Measurements from ENCODE around the gene SLCO4A1. TPM values are rescaled to one million over a fixed set of nuclear protein-coding genes. Genes with fewer than 3 reads are reported as not detected.

Gene SLCO4A1
- total RNA-seq, 2 experiments from 2014 or later: 55.0 to 56.9 TPM

GRCh38 chr20:62694868-62695267 is 52.6 kb downstream of the SLCO4A1 start:
- Mint-ChIP-seq H3K9me3 (no peaks in the 10 kb centered on the region), H3K27ac (no peak overlapping the region), H3K27me3 (no peaks in the 10 kb centered on the region), H3K4me1 (peaks cover 2% of the 10 kb centered on the region), H3K4me3 (no peak overlapping the region), H3K36me3 (no peaks in the 10 kb centered on the region)
- DNase-seq: no peak

DNA sequence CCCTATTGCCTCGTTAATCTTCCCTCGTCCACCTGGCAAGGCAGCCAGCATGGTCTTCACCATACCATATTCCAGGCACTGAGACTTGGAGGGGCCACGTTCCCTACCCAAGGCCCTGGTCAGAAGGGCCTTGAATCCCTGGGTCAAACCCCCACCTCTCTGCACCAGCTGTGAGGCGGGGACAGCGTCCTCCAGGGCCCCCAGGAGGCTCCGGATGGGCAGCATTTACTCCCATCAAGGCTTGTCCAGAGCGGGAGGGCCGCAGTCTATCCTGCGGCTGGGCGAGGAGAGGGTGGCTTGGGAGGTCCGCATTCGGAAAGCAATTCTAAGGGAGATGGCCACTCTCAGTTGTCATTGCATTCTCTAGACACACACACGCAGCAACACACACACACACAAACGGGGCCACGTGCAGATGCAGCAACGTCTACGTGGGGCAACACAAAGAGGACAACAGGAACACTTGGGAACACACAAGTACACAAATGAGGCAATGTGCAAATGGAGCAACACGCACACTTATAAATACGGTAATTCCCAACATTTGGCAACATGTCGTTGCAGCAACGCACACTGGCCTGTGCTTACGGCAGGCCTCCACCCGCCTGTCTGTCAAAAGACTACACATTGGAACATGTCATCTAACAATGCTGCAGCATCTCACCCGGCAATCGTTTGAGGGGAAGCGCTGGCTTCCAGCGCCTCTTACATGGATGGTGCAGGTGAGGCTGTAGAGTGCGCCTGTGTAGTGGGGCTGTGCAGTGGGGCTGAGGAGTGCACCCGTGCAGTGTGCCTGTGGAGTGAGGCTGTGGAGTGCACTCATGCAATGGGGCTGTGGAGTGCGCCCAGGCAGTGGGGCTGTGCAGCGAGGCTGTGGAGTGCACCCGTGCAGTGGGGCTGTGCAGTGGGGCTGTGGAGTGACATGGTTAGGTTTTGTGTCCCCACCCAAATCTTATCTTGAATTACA is 53.4 kb downstream of the SLCO4A1 start:
- no peak overlapping the region for H3K27ac Mint-ChIP-seq
- no peak for DNase-seq
- no peak overlapping the region for H3K4me3 Mint-ChIP-seq

GRCh38 chr20:62696434-62696957 is 54.2 kb downstream of the SLCO4A1 start:
- Mint-ChIP-seq H3K27ac (no peak overlapping the region), H3K9me3 (no peaks in the 10 kb centered on the region), H3K4me1 (peaks cover under 1% of the 10 kb centered on the region), H3K27me3 (no peaks in the 10 kb centered on the region), H3K4me3 (no peak overlapping the region), H3K36me3 (no peaks in the 10 kb centered on the region)
- no peak for DNase-seq

More for the DNA sequence above, 53.4 kb downstream of the SLCO4A1 start:
- Mint-ChIP-seq H3K27me3 (no peaks in the 10 kb centered on the region), H3K4me1 (peaks cover 2% of the 10 kb centered on the region), H3K9me3 (no peaks in the 10 kb centered on the region), H3K36me3 (no peaks in the 10 kb centered on the region)

DNA sequence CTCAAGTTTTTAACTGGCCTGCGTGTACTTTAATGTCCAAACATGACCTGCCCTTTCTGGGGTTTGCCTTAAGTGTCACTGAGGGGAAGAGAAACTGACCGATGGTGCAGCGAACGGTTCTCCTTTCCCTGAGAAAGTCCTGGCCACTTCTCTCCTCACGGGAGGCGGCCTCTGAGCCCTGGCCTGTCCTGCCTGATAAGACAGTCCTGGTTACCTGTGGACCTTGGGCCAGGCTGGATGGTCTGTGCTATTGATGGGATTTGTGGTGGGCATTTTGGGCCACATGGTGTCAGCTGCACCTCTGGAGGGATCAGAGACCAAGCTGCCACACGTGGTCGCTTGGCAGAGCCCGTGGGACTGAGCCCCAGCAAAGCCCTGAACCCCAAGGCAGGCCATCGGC is 54.7 kb downstream of the SLCO4A1 start:
- Mint-ChIP-seq H3K27me3 (no peaks in the 10 kb centered on the region), H3K9me3 (no peaks in the 10 kb centered on the region), H3K4me3 (no peak overlapping the region), H3K27ac (no peak overlapping the region), H3K4me1 (no peaks in the 10 kb centered on the region), H3K36me3 (no peaks in the 10 kb centered on the region)
- no peak for DNase-seq

- Mint-ChIP-seq H3K4me3 (no peak overlapping the region), H3K4me1 (no peaks in the 10 kb centered on the region), H3K9me3 (no peaks in the 10 kb centered on the region), H3K36me3 (no peaks in the 10 kb centered on the region), H3K27ac (no peak overlapping the region), H3K27me3 (no peaks in the 10 kb centered on the region)
- DNase-seq: no peak
These were observed 55.2 kb downstream of the SLCO4A1 start for GRCh38 chr20:62697468-62697912.

- Mint-ChIP-seq H3K27me3 (no peaks in the 10 kb centered on the region), H3K27ac (no peak overlapping the region), H3K36me3 (no peaks in the 10 kb centered on the region), H3K9me3 (no peaks in the 10 kb centered on the region), H3K4me1 (no peaks in the 10 kb centered on the region), H3K4me3 (no peak overlapping the region)
- no peak for DNase-seq
These were observed 55.9 kb downstream of the SLCO4A1 start for GRCh38 chr20:62698231-62698630.

- Mint-ChIP-seq H3K4me3 (no peak overlapping the region), H3K9me3 (no peaks in the 10 kb centered on the region), H3K27me3 (no peaks in the 10 kb centered on the region), H3K36me3 (no peaks in the 10 kb centered on the region), H3K27ac (no peak overlapping the region), H3K4me1 (peaks cover 2% of the 10 kb centered on the region)
- DNase-seq: no peak
These were observed 57.0 kb downstream of the SLCO4A1 start for GRCh38 chr20:62699296-62699695.

- H3K27ac Mint-ChIP-seq: no peak overlapping the region
- H3K36me3 Mint-ChIP-seq: no peaks in the 10 kb centered on the region
- H3K9me3 Mint-ChIP-seq: no peaks in the 10 kb centered on the region
- no peaks in the 10 kb centered on the region for H3K27me3 Mint-ChIP-seq
- H3K4me3 Mint-ChIP-seq: no peak overlapping the region
- DNase-seq: no peak
- peaks cover 2% of the 10 kb centered on the region for H3K4me1 Mint-ChIP-seq
These were observed 57.4 kb downstream of the SLCO4A1 start for GRCh38 chr20:62699741-62700140.

DNA sequence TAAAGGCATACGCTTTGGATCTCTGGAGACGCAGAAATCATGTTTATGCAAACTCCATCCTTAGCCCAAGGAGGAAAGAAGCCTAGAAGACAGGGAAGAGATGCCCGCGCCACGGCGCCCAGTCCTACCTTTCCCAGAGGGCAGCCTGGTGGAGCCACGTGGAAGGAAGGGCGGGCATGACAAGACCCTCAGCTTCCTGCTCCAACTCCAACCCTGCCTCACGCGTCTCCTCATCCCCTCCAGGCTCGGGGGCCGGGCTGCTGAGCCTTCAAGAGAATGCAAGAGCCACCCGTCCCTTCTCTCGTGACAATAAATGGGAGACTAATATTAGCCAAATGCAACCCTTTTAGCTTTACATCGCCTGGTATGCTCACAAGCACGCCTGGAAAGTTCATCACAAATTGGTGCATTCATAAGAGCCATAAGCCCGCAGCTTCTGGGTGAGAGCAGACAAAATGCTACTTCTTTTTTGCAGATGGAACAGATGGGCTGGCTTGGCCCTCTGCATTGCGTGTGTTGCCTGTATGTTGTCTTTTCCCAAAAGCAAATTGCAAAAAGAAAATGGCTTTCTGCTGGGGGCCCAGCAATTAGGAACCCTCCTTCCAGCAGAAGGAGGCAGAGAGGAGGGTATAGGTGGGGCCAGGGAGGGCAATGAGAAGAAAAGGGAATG is 58.1 kb downstream of the SLCO4A1 start:
- Mint-ChIP-seq H3K9me3 (no peaks in the 10 kb centered on the region), H3K27ac (no peak overlapping the region), H3K27me3 (no peaks in the 10 kb centered on the region), H3K4me3 (no peak overlapping the region), H3K36me3 (no peaks in the 10 kb centered on the region), H3K4me1 (peaks cover 5% of the 10 kb centered on the region)
- no peak for DNase-seq

GRCh38 chr20:62701161-62702012 is 59.1 kb downstream of the SLCO4A1 start:
- Mint-ChIP-seq H3K9me3 (no peaks in the 10 kb centered on the region), H3K27ac (no peak overlapping the region), H3K4me3 (no peak overlapping the region), H3K4me1 (peaks cover 5% of the 10 kb centered on the region), H3K27me3 (no peaks in the 10 kb centered on the region), H3K36me3 (no peaks in the 10 kb centered on the region)
- no peak for DNase-seq

DNA sequence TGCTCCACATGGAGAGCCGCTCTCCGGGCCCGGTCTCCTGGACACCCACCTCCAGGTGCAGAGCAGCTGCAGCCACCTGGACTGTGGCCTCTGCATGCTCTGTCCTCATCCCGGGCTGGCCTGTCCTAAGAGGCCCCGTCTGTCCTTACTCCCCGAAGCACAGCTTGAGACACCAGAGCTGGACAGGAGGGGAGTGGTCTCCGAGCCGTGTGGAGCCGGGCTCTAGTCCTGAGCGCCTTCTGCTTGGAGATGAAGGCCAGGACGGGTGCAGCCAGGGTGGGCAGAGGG is 59.7 kb downstream of the SLCO4A1 start:
- no peaks in the 10 kb centered on the region for H3K36me3 Mint-ChIP-seq
- no peak for DNase-seq
- no peaks in the 10 kb centered on the region for H3K9me3 Mint-ChIP-seq
- no peak overlapping the region for H3K4me3 Mint-ChIP-seq
- no peaks in the 10 kb centered on the region for H3K27me3 Mint-ChIP-seq
- peaks cover 5% of the 10 kb centered on the region for H3K4me1 Mint-ChIP-seq
- H3K27ac Mint-ChIP-seq: no peak overlapping the region

DNA sequence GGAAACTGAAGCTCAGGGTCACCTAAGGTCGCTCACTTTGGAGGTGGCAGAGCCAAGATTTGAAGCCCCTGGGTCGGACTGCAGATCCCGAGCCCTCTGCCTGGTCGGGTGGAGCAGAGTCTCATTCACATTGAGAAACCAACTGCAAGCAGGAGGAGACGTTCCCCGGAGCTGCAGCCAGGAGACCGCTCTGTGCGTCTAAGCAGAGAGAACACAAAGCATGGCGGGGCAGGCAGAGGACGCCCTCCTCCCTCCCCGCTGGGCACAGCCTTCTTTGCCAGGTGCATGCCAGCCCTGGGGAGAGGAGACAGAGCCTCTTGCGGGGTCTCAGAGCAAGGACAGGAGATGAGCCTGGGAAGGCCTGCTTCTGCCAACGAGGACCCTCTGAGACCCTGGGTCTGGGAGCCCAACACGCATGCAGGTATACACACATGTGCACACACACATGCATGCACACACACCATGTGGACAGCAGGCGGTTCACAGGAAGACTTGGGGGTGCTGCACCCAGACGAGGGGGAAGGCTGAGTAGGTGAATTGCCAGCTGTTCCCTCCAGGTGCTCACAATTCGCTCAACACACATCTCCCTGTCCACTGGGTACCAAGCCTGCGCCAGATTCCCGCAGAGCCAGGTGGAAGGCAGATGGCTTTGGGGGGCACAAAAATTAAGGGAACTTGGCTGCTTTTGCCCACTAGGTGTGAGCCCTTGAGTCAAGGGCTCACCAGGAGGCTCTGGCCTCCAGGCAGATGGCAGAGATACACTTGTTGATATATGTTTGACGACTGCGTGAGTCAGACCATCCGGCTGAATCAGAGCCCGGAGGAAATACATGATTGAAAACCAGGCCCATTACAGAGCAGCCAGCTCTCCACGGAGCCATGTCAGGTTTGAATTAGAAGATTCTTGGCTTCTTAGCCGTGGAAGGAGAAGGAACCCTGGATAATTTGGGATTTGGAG is 60.9 kb downstream of the SLCO4A1 start:
- no peak overlapping the region for H3K27ac Mint-ChIP-seq
- no peaks in the 10 kb centered on the region for H3K36me3 Mint-ChIP-seq
- no peaks in the 10 kb centered on the region for H3K9me3 Mint-ChIP-seq
- DNase-seq: no peak
- H3K27me3 Mint-ChIP-seq: peaks cover 7% of the 10 kb centered on the region
- peaks cover 8% of the 10 kb centered on the region for H3K4me1 Mint-ChIP-seq
- no peak overlapping the region for H3K4me3 Mint-ChIP-seq

GRCh38 chr20:62703853-62704228 is 61.5 kb downstream of the SLCO4A1 start:
- no peak for DNase-seq
- H3K36me3 Mint-ChIP-seq: no peaks in the 10 kb centered on the region
- peaks cover 9% of the 10 kb centered on the region for H3K27me3 Mint-ChIP-seq
- peaks cover 9% of the 10 kb centered on the region for H3K4me1 Mint-ChIP-seq
- no peaks in the 10 kb centered on the region for H3K9me3 Mint-ChIP-seq
- H3K4me3 Mint-ChIP-seq: no peak overlapping the region
- H3K27ac Mint-ChIP-seq: no peak overlapping the region

- Mint-ChIP-seq H3K4me3 (no peak overlapping the region), H3K36me3 (no peaks in the 10 kb centered on the region), H3K27ac (no peak overlapping the region), H3K9me3 (no peaks in the 10 kb centered on the region), H3K4me1 (peaks cover 9% of the 10 kb centered on the region), H3K27me3 (peaks cover 12% of the 10 kb centered on the region)
- DNase-seq: no peak
These were observed 62.1 kb downstream of the SLCO4A1 start for GRCh38 chr20:62704341-62704948.

Data from activated naive CD8-positive, alpha-beta T cell treated with anti-CD3 and anti-CD28 coated beads for 36 hours (primary cell).